SU-DHL-6 (cell line): ENCODE measurements around the gene DMGDH.

Source experiments
- CTCF ChIP-seq: fragments of 200-600 bp; sonication (generic); IDR thresholded peaks from one replicate; pipeline ENCODE4 v1.5.1; 2017; ENCODE audit warnings: antibody characterized with exemption, mild to moderate bottlenecking, low read length, moderate library complexity; ENCODE audit not compliant: insufficient read depth, poor library complexity, severe bottlenecking
- EZH2phosphoT487 ChIP-seq: fragments of 200-600 bp; sonication (generic), shearing (Covaris generic); conservative IDR thresholded peaks from 2 replicates; pipeline ENCODE4 v1.6.1; 2018; ENCODE audit warnings: mild to moderate bottlenecking, antibody characterized with exemption, low read length, moderate library complexity, mixed read lengths

- TF ChIP-seq CTCF (no peak), EZH2phosphoT487 (no peak)
Measured at GRCh38 chr5:79081779-79082178, 12.3 kb upstream of the DMGDH start.
